Keratinocyte (primary cell): Measurements from ENCODE around the gene ECI1. TPM values are rescaled to one million over a fixed set of nuclear protein-coding genes. Genes with fewer than 3 reads are reported as not detected.

ENCODE experiments used
- DNase-seq: peaks from one replicate; pipeline ENCODE4 v3.0.0-alpha.2; 2011; ENCODE audit warnings: low read depth, missing footprints, low spot score
- FAIRE-seq: peaks from 2 replicates; lab custom pipeline; 2011; peaks lifted over from hg19 to GRCh38; lab: Jason Lieb, UNC
- H2AFZ ChIP-seq: 2 replicates; pipeline ENCODE4 v1.6.0; 2012; ENCODE audit warnings: low read length, control low read depth, inconsistent platforms; ENCODE audit not compliant: control insufficient read depth
- H3K27ac ChIP-seq: 2 replicates; pipeline ENCODE4 v1.5.1; 2011; ENCODE audit warnings: low read length; ENCODE audit not compliant: control insufficient read depth, insufficient read depth
- H3K27me3 ChIP-seq: 3 replicates; pipeline ENCODE4 v1.6.0; 2011; ENCODE audit warnings: low read length; ENCODE audit not compliant: control insufficient read depth, insufficient read depth; ENCODE audit errors: extremely low read depth
- H3K36me3 ChIP-seq, 2 experiments: 2 replicates in 1 of 2; 3 replicates in 1 of 2; pipeline ENCODE4 v1.5.1; 2011; ENCODE audit warnings: low read length in 2 of 2, mild to moderate bottlenecking in 1 of 2; ENCODE audit not compliant: control insufficient read depth in 2 of 2, insufficient read depth in 2 of 2; ENCODE audit errors: extremely low read depth in 1 of 2
- H3K4me1 ChIP-seq: 3 replicates; pipeline ENCODE4 v1.5.1; 2011; ENCODE audit warnings: low read length; ENCODE audit not compliant: control insufficient read depth, insufficient read depth; ENCODE audit errors: extremely low read depth
- H3K4me2 ChIP-seq: 3 replicates; pipeline ENCODE4 v1.6.0; 2011; ENCODE audit warnings: low read depth, low read length; ENCODE audit not compliant: control insufficient read depth, insufficient read depth; ENCODE audit errors: extremely low read depth
- H3K4me3 ChIP-seq, 3 experiments: fragments of 200-600 bp in 1 of 3; sonication (generic) in 1 of 3; 2 replicates in 2 of 3; 3 replicates in 1 of 3; pipeline ENCODE4 v1.5.1; 2011 to 2016; ENCODE audit warnings: low read length in 3 of 3, mild to moderate bottlenecking in 3 of 3, control low read depth in 2 of 3, inconsistent platforms in 1 of 3, low read depth in 1 of 3, mixed read lengths in 1 of 3, mixed run types in 1 of 3, moderate library complexity in 1 of 3; ENCODE audit not compliant: control insufficient read depth in 2 of 3, insufficient read depth in 2 of 3; ENCODE audit errors: extremely low read depth in 1 of 3
- H3K79me2 ChIP-seq: 2 replicates; pipeline ENCODE4 v1.6.0; 2012; ENCODE audit warnings: low read length; ENCODE audit not compliant: control insufficient read depth, insufficient read depth
- H3K9ac ChIP-seq: 3 replicates; pipeline ENCODE4 v1.6.0; 2011; ENCODE audit warnings: low read length; ENCODE audit not compliant: control insufficient read depth, insufficient read depth; ENCODE audit errors: extremely low read depth
- H3K9me1 ChIP-seq: 3 replicates; pipeline ENCODE4 v1.6.0; 2011; ENCODE audit warnings: low read length; ENCODE audit not compliant: control insufficient read depth, insufficient read depth; ENCODE audit errors: extremely low read depth
- H3K9me3 ChIP-seq: 2 replicates; pipeline ENCODE4 v1.5.1; 2012; ENCODE audit warnings: low read depth, low read length; ENCODE audit not compliant: control insufficient read depth
- H4K20me1 ChIP-seq: 3 replicates; pipeline ENCODE4 v1.6.0; 2011; ENCODE audit warnings: low read length; ENCODE audit not compliant: control insufficient read depth, insufficient read depth; ENCODE audit errors: extremely low read depth
- CTCF ChIP-seq, 3 experiments: IDR thresholded peaks in 1 of 3; conservative IDR thresholded peaks in 1 of 3; optimal IDR thresholded peaks in 1 of 3; 2 replicates in 2 of 3; 3 replicates in 1 of 3; pipeline versions ENCODE3 to v1.5.1; 2011; ENCODE audit warnings: low read length in 3 of 3, mild to moderate bottlenecking in 3 of 3, moderate library complexity in 2 of 3, control low read depth in 1 of 3, inconsistent platforms in 1 of 3; ENCODE audit not compliant: insufficient read depth in 2 of 3; ENCODE audit errors: extremely low read depth in 1 of 3
- EZH2 ChIP-seq: IDR thresholded peaks from one replicate; pipeline ENCODE4 v1.6.1; 2012; ENCODE audit warnings: inconsistent platforms, mild to moderate bottlenecking, low read length, moderate library complexity
- dilution Hi-C: fragments of 300-500 bp; cut with MboI; formaldehyde crosslinking; loops from one replicate; pipeline ENCODE4 v1.7.0; 2020; ENCODE audit warnings: low sequenced_read_pairs; ENCODE audit not compliant: extremely low pct_ligation_motif_present
- polyA plus RNA-seq, 5 experiments: library from polyadenylated mRNA; depleted of rRNA in 3 of 5; stranded (reverse) in 3 of 5; stranded (forward) in 1 of 5; unstranded in 1 of 5; fragments of >200 nt; gene quantifications; 1 replicate in 1 of 5; 2 replicates in 3 of 5; 3 replicates in 1 of 5; pipeline versions ENCODE4 v1.2.1 to v1.2.3, GENCODE V29; 2011 to 2012; ENCODE audit warnings: missing spikeins in 2 of 5, low read depth in 1 of 5, low replicate concordance in 1 of 5

Gene ECI1
- polyA plus RNA-seq, 1 donor (not counting 4 experiments of a cell fraction or from before 2014, with no cell fraction given): 19.7 TPM

- TF ChIP-seq EZH2 (no peak), CTCF (optimal IDR thresholded peaks at IDR 0.05 in 1 of 3, IDR thresholded peaks at IDR 0.05 in 1 of 3, conservative IDR thresholded peaks at IDR 0.05 in 1 of 3; ENCODE audit: extremely low read depth in 1 of 3, insufficient read depth in 2 of 3, low read length in 3 of 3) (no peak)
- Histone ChIP-seq H2AFZ (no peak overlapping the region), H3K4me2 (no peak overlapping the region), H3K36me3 (peaks cover 12 to 26% of the 10 kb centered on the region in 2 experiments), H3K4me3 (no peak overlapping the region), H3K9ac (no peak overlapping the region), H3K27ac (no peak overlapping the region), H3K27me3 (no peaks in the 10 kb centered on the region), H4K20me1 (no peaks in the 10 kb centered on the region), H3K79me2 (peaks cover 26% of the 10 kb centered on the region), H3K4me1 (peaks cover 17% of the 10 kb centered on the region), H3K9me3 (no peaks in the 10 kb centered on the region), H3K9me1 (no peaks in the 10 kb centered on the region)
- dilution Hi-C loops: no loop called here
- FAIRE-seq (no peak), DNase-seq (no peak)
Observed at GRCh38 chr16:2210009-2210332, 41.4 kb downstream of the ECI1 start.

DNA sequence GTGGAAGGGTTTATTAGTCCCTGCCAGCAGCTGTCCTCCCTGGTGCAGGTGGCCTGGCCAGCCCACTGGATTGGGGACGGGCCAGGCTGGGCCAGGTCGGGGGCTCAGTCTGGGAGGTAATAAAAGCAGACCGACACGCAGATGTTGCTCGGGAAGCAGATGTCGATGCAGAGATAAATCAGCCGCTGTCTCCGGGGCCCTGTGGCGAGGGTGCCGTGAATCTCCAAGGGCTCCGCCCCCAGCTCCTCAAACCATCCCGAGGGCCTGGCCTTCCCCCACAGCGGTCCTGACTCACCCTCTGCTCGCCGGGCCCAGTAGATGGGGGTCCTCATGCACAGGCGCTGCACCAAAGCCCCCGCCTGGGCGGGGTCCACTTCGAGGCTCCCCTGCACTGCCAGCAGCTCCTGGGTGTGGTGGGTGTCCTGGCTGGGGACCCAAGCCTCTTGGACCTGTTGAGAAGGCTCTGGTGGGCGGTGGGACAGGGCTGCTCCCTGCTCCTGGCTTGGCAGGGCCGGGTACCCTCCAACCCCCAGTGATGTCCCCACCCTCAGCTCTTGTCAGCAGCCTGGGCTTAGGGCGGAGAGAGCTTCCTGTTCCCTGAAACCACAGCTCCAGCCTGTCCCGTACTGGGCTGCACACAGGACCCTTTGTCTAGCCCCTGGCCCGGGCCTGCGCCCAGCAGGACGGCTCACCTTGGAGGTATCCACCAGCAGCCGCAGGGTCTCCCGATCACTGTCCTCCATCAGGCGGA lies 42.0 kb downstream of the ECI1 start:
- Histone ChIP-seq H3K4me3 (no peak overlapping the region), H3K79me2 (peaks cover 26% of the 10 kb centered on the region)

More for the DNA sequence above, 42.0 kb downstream of the ECI1 start:
- no peak for FAIRE-seq
- no peaks in the 10 kb centered on the region for H3K9me1 ChIP-seq
- dilution Hi-C loops: no loop called here
- TF ChIP-seq EZH2 (no peak), CTCF (optimal IDR thresholded peaks at IDR 0.05 in 1 of 3, IDR thresholded peaks at IDR 0.05 in 1 of 3, conservative IDR thresholded peaks at IDR 0.05 in 1 of 3; ENCODE audit: extremely low read depth in 1 of 3, insufficient read depth in 2 of 3, low read length in 3 of 3) (no peak)
- H3K9me3 ChIP-seq: no peaks in the 10 kb centered on the region
- DNase-seq: no peak
- peaks cover 23% of the 10 kb centered on the region for H3K4me1 ChIP-seq
- no peak overlapping the region for H3K9ac ChIP-seq
- H3K4me2 ChIP-seq: no peak overlapping the region
- no peak overlapping the region for H2AFZ ChIP-seq
- peaks cover 12 to 26% of the 10 kb centered on the region in 2 experiments for H3K36me3 ChIP-seq
- H4K20me1 ChIP-seq: no peaks in the 10 kb centered on the region
- H3K27ac ChIP-seq: no peak overlapping the region
- no peaks in the 10 kb centered on the region for H3K27me3 ChIP-seq
